Muscle layer of duodenum (tissue), 2 donors: ENCODE data around the gene PHOX2B.
"Not testable (repeated sequence)": the region's sequence is repeated elsewhere in the genome, so short reads cannot be mapped to it uniquely, and the experiment has no call there.

Source experiments
- H3K27ac ChIP-seq: one replicate; pipeline ENCODE4 v1.7.0; 2013; ENCODE audit warnings: mild to moderate bottlenecking, low read length
- H3K27me3 ChIP-seq: one replicate; pipeline ENCODE4 v1.7.0; 2013; ENCODE audit warnings: low read depth, mild to moderate bottlenecking, control low read depth, low read length
- H3K36me3 ChIP-seq, 2 donors: one replicate each; pipeline ENCODE4 v1.7.0; 2013; ENCODE audit warnings: low read length in 2 of 2, control low read depth in 1 of 2, mild to moderate bottlenecking in 1 of 2; ENCODE audit not compliant: insufficient read depth in 2 of 2, control insufficient read depth in 1 of 2
- H3K4me1 ChIP-seq, 2 donors: one replicate each; pipeline ENCODE4 v1.7.0; 2013; ENCODE audit warnings: low read length in 2 of 2, mild to moderate bottlenecking in 2 of 2, control low read depth in 1 of 2, moderate library complexity in 1 of 2; ENCODE audit not compliant: insufficient read depth in 2 of 2, control insufficient read depth in 1 of 2
- H3K4me3 ChIP-seq, 2 donors: one replicate each; pipeline ENCODE4 v1.7.0; 2013; ENCODE audit warnings: low read length in 2 of 2, low read depth in 1 of 2, mild to moderate bottlenecking in 1 of 2
- H3K9me3 ChIP-seq, 2 donors: one replicate each; pipeline ENCODE4 v1.7.0; 2013; ENCODE audit warnings: low read length in 2 of 2, control low read depth in 1 of 2, mild to moderate bottlenecking in 1 of 2; ENCODE audit not compliant: control insufficient read depth in 1 of 2
- donor health status: healthy.

Gene PHOX2B

DNA sequence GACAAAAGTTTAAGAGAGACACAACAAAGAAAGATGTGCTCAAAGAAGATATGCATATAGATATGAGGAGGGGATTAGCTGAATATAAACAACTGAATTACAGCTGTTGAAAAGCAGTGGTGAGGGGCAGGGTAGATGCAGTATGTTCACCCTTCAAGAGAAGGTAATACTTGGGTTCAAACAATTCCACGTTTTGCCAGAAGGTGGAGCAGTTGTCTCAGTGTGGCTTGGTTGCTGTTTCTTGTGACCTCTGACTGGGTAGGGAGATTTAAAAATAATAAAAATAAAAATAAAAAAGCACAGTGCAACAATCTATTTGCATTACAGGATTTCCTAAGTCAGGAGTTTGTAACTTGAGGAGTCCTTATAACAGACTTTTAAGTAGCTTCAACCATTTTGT is 23.3 kb downstream of the PHOX2B start:
- no peaks in the 10 kb centered on the region for H3K27me3 ChIP-seq
- H3K4me1 ChIP-seq, result no peaks in the 10 kb centered on the region
- H3K36me3 ChIP-seq, result no peaks in the 10 kb centered on the region
- H3K4me3 ChIP-seq, result no peak overlapping the region
- H3K27ac ChIP-seq, result no peak overlapping the region
- peaks cover 4 to 10% of the 10 kb centered on the region in 2 donors for H3K9me3 ChIP-seq

GRCh38 chr4:41723286-41723685 is 25.2 kb downstream of the PHOX2B start:
- Histone ChIP-seq H3K9me3 (peaks cover 4 to 10% of the 10 kb centered on the region in 2 donors), H3K27ac (no peak overlapping the region), H3K4me3 (no peak overlapping the region), H3K36me3 (no peaks in the 10 kb centered on the region), H3K27me3 (no peaks in the 10 kb centered on the region), H3K4me1 (no peaks in the 10 kb centered on the region)

GRCh38 chr4:41722181-41722580 is 26.3 kb downstream of the PHOX2B start:
- H3K4me1 ChIP-seq, result no peaks in the 10 kb centered on the region
- no peaks in the 10 kb centered on the region for H3K36me3 ChIP-seq
- H3K27me3 ChIP-seq, result no peaks in the 10 kb centered on the region
- no peak overlapping the region for H3K4me3 ChIP-seq
- H3K9me3 ChIP-seq, result peaks cover 4 to 10% of the 10 kb centered on the region in 2 donors
- no peak overlapping the region for H3K27ac ChIP-seq

DNA sequence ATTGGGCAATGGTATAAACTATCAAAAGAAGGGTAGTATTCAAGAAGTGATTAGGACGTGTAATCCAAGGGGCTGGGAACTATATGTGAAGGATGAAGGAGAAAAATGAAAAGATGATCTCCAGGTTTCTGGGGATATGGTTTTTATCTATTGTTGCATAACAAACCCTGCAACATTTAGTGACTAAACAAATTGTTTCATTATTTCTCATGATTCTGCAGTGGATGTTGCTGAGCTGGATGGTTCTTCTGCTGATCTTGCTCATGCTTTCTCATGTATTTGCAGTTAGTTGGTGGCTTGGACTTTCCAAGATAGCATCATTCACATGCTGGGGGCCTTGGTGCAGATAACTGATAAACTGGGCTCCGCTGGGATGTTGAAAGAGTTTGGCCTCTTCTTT is 29.1 kb downstream of the PHOX2B start:
- Histone ChIP-seq H3K4me1 (no peaks in the 10 kb centered on the region), H3K36me3 (no peaks in the 10 kb centered on the region), H3K27ac (no peak overlapping the region), H3K9me3 (no peaks in the 10 kb centered on the region), H3K27me3 (no peaks in the 10 kb centered on the region), H3K4me3 (no peak overlapping the region)

- Histone ChIP-seq H3K4me3 (no peak overlapping the region), H3K27me3 (no peaks in the 10 kb centered on the region), H3K9me3 (no peaks in the 10 kb centered on the region), H3K36me3 (no peaks in the 10 kb centered on the region), H3K4me1 (no peaks in the 10 kb centered on the region), H3K27ac (no peak overlapping the region)
These were observed 29.6 kb downstream of the PHOX2B start for GRCh38 chr4:41718907-41719306.

- Histone ChIP-seq H3K36me3 (no peaks in the 10 kb centered on the region), H3K27me3 (no peaks in the 10 kb centered on the region), H3K27ac (no peak overlapping the region), H3K4me1 (no peaks in the 10 kb centered on the region), H3K9me3 (no peaks in the 10 kb centered on the region), H3K4me3 (no peak overlapping the region)
These were observed 33.4 kb downstream of the PHOX2B start for GRCh38 chr4:41715155-41715554.

DNA sequence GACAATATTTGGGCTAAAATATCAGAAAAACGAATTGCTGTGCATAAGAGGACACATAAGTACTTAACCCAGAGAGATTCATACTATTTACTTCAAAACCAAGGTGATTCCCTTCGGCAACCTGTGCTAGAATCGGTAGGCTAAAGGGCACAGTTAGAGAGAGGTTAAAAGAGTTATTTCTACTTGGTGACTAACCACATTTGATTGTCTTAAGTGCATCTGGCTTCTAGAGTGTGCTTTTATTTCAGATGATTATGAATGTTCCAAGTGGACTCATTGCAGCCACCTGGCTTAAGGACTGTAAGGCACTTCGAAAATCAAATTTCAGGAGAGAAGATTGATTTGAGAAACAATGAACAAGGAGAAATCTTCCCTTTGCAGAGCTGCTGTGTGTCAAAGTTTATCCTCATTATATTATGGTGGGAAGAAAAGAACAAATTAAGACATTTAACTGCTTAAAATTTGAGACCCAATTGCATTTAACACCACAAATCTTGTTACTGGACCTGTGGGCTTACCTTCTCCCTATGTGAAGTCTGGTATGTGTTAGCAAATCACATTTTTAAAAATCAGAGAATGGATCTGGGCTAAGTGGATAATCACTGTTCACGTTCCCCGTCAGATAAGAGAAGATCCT is 34.0 kb downstream of the PHOX2B start:
- Histone ChIP-seq H3K4me1 (no peaks in the 10 kb centered on the region), H3K27me3 (peaks cover 3% of the 10 kb centered on the region), H3K36me3 (no peaks in the 10 kb centered on the region), H3K4me3 (no peak overlapping the region), H3K27ac (no peak overlapping the region), H3K9me3 (no peaks in the 10 kb centered on the region)

GRCh38 chr4:41713768-41714167 is 34.8 kb downstream of the PHOX2B start:
- no peaks in the 10 kb centered on the region for H3K36me3 ChIP-seq
- H3K9me3 ChIP-seq, result no peaks in the 10 kb centered on the region
- H3K4me1 ChIP-seq, result no peaks in the 10 kb centered on the region
- H3K27me3 ChIP-seq, result peaks cover 3% of the 10 kb centered on the region
- no peak overlapping the region for H3K4me3 ChIP-seq
- H3K27ac ChIP-seq, result no peak overlapping the region

GRCh38 chr4:41712425-41712824 is 36.1 kb downstream of the PHOX2B start:
- H3K27me3 ChIP-seq, result peaks cover 3% of the 10 kb centered on the region
- H3K36me3 ChIP-seq, result no peaks in the 10 kb centered on the region

GRCh38 chr4:41711654-41712053 is 36.9 kb downstream of the PHOX2B start:
- not testable (repeated sequence) for H3K4me1 ChIP-seq, H3K36me3 ChIP-seq, H3K27ac ChIP-seq, H3K4me3 ChIP-seq, H3K9me3 ChIP-seq, H3K27me3 ChIP-seq

More at GRCh38 chr4:41712425-41712824, 36.1 kb downstream of the PHOX2B start:
- Histone ChIP-seq H3K27ac (no peak overlapping the region), H3K4me1 (no peaks in the 10 kb centered on the region), H3K9me3 (no peaks in the 10 kb centered on the region), H3K4me3 (no peak overlapping the region)

DNA sequence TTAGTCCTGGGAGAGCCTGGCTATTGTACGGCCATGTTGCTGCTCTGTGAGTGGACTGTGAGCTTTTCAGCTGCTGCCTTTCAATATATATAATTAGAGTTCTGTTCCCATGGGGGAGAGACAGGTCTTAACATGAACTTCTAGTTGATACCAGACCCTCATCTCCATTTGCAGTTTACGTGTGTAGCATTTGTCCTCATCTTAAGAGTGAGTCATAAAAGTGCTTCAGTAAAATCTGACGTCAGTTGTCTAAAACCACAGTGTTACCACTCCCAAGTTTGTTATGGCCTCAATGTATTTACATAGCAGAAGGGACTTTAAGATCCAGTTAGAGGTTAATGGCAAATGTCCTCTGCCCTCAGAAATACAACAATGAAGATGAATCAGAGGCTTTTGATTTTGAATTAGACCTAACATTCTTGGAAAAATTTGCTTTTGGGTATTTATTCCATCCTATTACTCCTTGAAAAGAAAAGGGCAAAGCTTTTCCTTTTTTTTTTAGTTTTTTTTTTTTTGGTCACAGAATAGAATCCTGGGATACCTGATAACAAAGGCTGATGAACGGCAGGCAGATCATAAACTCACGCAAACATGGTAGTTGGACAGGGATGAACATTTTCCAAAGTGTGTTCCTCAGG is 38.6 kb downstream of the PHOX2B start:
- no peak overlapping the region for H3K4me3 ChIP-seq
- H3K27ac ChIP-seq, result no peak overlapping the region
- H3K27me3 ChIP-seq, result peaks cover 3% of the 10 kb centered on the region
- H3K9me3 ChIP-seq, result no peaks in the 10 kb centered on the region
- H3K4me1 ChIP-seq, result no peaks in the 10 kb centered on the region
- no peaks in the 10 kb centered on the region for H3K36me3 ChIP-seq

- Histone ChIP-seq H3K27ac (no peak overlapping the region), H3K9me3 (no peaks in the 10 kb centered on the region), H3K4me3 (no peak overlapping the region), H3K27me3 (no peaks in the 10 kb centered on the region), H3K36me3 (no peaks in the 10 kb centered on the region), H3K4me1 (no peaks in the 10 kb centered on the region)
These were observed 44.7 kb downstream of the PHOX2B start for GRCh38 chr4:41703785-41704184.
